Activated CD8-positive, alpha-beta memory T cell treated with anti-CD3 and anti-CD28 coated beads for 1 hour (primary cell): ENCODE results near the gene PARD3.

Source experiments
- DNase-seq, 2 donors: peaks; one replicate each; pipeline ENCODE4 v3.0.0-alpha.2; 2020; ENCODE audit warnings: low read depth in 1 of 2; ENCODE audit errors: extremely low read depth in 1 of 2

Gene PARD3

GRCh38 chr10:34629084-34629483 lies 186.0 kb downstream of the PARD3 start:
- no peak for DNase-seq

- DNase-seq: no peak
Measured at GRCh38 chr10:34628174-34628796, 186.8 kb downstream of the PARD3 start.

GRCh38 chr10:34627741-34628140 lies 187.4 kb downstream of the PARD3 start:
- no peak for DNase-seq

GRCh38 chr10:34627331-34627730 lies 187.8 kb downstream of the PARD3 start:
- DNase-seq: no peak

- DNase-seq: no peak
Measured at GRCh38 chr10:34626158-34626880, 188.8 kb downstream of the PARD3 start.

GRCh38 chr10:34624323-34625153 lies 190.6 kb downstream of the PARD3 start:
- DNase-seq: no peak

GRCh38 chr10:34622945-34623344 lies 192.2 kb downstream of the PARD3 start:
- no peak for DNase-seq

- DNase-seq: no peak
Measured at GRCh38 chr10:34618611-34619010, 196.5 kb downstream of the PARD3 start.

- DNase-seq: no peak
Measured at GRCh38 chr10:34615770-34616169, 199.3 kb downstream of the PARD3 start.

GRCh38 chr10:34613491-34613890 lies 201.6 kb downstream of the PARD3 start:
- DNase-seq: no peak

- DNase-seq: no peak
Measured at GRCh38 chr10:34612938-34613337, 202.2 kb downstream of the PARD3 start.

- no peak for DNase-seq
Measured at GRCh38 chr10:34612446-34612845, 202.7 kb downstream of the PARD3 start.

GRCh38 chr10:34609287-34609940 lies 205.7 kb downstream of the PARD3 start:
- DNase-seq: no peak

GRCh38 chr10:34607894-34608293 lies 207.2 kb downstream of the PARD3 start:
- DNase-seq: no peak

GRCh38 chr10:34606890-34607289 lies 208.2 kb downstream of the PARD3 start:
- no peak for DNase-seq

- DNase-seq: no peak
Measured at GRCh38 chr10:34602478-34602877, 212.6 kb downstream of the PARD3 start.

GRCh38 chr10:34601691-34602090 lies 213.4 kb downstream of the PARD3 start:
- DNase-seq: no peak

- DNase-seq: no peak
Measured at GRCh38 chr10:34599026-34599795, 215.9 kb downstream of the PARD3 start.

- DNase-seq: no peak
Measured at GRCh38 chr10:34596351-34596750, 218.7 kb downstream of the PARD3 start.

GRCh38 chr10:34593930-34594329 lies 221.2 kb downstream of the PARD3 start:
- no peak for DNase-seq
